GM03348 (cell line): ENCODE measurements around the gene KIAA1549.
A peak's percentile ranks its signal among the peaks of the same experiment; 100 is the strongest.
"Not testable (repeated sequence)": the region's sequence is repeated elsewhere in the genome, so short reads cannot be mapped to it uniquely, and the experiment has no call there.

Experiments
- DNase-seq: peaks from one replicate; pipeline ENCODE4 v3.0.0; 2012; ENCODE audit warnings: low spot score

KIAA1549 gene

DNA sequence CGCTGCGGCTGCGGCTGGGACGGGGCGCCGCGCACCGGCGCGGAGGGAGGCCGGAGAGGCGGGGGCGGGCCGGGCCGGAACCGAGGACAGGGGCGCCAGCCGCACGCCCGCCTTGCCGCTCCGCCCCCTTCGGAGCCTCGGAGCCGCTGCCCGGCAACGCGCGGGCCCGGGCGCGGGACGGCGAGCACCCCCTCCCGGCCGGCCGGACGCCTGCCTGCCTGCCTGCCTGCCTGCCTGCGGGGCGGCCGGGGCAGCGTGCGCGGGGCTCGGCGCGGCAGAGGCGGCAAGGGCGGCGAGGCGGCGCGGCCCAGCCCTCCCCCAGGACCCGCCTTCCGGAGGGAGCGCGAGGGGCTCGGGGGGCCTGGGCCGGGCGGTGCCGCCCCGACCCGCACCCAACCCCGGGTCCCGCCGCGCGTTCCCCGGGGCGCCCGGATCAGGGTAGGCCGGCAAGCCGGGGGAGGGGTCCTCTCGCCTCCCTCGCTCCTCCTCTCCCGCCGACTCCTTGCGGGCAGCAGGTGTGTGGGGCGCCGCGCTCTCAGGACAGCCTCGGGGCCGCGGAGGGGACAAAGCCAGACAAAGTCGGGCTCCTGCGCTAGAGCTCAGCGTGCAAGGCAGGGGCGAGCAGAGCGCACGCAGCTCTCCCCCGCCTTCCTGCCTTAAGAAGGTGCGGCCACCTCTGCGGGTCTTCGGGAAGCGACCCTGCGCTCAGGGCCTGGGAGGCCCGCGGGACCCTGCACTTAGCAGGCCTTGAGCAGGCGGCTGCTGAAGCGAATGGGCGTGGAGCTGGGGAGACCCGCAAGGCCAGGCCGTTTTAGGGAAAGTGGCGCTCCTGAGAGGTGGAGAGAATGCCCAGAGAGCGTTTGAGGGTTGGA is at the start of gene KIAA1549:
Gene KIAA1549, minus strand, starts transcription at position 58 of the 872 bp plus-strand sequence. CDS start 120 bp downstream, outside the sequence.
- DNase-seq: peak; percentile 96

DNA sequence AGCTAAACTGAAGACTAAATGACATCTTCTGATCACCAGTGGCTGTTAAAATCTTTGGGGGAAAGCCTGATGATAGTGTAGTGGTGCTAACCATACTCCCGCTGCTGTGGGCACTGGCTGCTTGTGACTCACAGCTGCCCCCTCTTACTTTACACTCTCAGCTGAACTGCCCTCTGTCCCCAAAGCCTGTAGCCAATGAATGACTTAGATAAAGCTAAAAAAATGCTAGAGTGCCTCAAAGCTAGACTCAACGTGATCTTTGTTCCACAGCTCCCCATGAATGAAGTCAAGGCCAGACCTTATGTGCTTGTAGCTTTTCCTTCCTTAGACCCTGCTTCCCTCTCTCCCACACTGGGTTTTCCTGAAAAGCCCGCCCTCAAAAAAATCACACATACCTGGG is 48.2 kb upstream of the KIAA1549 start:
- no peak for DNase-seq

DNA sequence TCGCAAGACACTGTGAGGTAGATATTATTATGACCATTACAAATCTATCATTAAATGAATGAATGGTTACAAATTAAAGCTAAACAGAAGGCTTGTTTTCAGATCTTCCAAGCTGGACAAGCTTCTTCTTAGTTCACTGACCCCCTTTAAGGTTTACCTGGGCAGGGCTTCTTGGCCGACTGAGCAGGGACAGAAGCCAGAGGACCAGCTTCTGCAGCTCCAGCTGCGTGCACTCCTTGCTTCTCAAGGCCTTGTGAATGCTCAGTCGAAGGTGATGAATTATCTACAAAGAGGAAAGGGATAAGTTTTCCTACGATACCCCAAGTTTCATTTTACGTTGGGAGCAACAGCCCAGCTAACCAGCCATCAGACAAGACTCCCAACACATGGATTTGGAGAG is 45.4 kb upstream of the KIAA1549 start:
- no peak for DNase-seq

DNA sequence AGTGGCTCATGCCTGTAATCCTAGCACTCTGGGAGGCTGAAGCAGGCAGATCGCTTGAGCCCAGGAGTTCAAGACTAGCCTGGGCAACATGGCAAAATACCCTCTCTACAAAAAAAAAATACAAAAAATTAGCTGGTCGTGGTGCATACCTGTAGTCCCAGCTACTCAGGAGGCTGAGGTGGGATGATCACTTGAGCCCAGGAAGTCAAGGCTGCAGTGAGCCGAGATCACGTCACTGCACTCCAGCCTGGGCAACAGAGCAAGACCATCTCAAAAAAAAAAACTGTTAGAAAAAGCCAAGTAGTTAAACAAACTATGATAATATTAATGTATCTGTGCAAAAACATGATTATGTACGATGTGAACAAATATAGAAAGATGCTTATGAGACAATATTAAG is 44.7 kb upstream of the KIAA1549 start:
- not testable (repeated sequence) for DNase-seq

DNA sequence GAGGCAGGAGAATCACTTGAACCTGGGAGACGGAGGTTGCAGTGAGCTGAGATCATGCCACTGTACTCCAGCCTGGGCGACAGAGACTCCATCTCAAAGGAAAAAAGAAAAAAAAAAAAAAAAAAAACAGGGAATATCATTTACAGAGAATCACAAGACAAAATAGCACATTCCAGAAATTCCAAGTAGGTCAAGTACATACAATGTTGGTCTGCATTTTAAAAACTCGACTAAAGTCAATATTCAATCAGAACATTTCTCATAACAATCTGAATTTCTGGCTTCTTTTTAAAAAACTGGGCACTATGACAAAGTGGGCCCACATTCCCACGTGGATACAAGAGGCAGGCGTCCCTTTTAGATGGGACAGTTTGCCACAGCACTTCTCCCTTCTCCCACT is 41.9 kb upstream of the KIAA1549 start:
- peak; percentile 40 for DNase-seq

DNA sequence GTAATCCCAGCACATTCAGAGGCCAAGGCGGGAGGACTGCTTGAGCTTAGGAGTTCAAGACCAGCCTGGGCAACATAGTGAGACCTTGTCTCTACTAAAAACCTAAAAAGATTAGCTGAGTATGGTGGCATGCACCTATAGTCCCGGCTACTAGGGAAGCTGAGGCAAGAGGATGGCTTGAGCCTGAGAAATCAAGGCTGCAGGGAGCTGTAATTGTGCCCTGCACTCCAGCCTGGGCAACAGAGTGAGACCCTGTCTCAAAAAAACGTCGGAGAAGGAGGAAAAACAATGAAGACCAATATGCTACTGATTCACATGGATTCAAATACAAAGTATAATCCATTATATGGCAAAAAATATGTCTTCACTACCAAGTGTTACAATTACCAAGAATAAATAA is 41.1 kb upstream of the KIAA1549 start:
- no peak for DNase-seq

DNA sequence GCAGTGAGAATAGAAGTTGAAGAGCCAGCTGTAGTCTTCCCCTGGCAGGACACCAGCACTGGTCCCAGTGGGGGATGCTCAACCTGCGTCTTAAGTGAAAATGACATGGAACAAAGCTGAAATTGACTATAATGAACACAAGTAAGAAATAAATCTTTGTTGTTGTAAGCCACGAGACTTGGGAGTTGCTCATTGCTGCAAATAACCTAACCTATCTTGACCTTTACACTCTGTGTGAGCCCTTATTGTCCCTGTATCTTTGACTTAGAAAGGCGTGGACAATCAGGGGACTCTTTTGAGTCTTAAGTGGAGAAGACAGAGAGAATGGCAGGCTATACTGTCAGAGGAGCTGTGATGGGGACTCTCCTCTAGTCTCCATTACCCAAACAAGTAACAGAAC is 37.7 kb upstream of the KIAA1549 start:
- DNase-seq: no peak

DNA sequence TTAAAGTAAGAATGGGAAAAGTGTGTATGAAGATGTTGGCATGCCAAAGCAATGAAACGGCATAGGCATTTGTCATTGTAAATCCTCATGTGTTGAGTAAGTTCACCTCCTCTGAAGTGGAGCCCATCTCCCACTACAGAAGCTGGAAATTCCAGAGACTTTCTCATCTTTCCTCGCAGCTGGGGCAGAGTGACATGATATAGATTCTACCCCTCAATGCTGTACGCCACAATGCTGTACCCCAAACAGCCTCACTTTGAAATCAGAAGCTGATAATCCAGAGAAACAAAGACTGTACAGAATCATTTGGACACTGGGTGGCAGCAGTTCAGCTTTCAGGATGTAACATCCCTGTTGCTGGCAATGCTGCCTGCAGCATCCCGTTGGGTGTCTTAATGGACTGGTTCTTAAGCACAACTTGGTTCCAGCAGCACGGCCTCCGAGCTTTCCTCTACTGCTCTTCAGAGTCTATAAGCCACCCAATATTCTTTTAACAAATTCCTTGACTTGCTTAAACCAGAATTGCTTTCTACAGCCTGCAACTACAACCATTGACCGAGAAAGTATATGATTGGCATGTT is 35.8 kb upstream of the KIAA1549 start:
- peak; percentile 88 for DNase-seq

DNA sequence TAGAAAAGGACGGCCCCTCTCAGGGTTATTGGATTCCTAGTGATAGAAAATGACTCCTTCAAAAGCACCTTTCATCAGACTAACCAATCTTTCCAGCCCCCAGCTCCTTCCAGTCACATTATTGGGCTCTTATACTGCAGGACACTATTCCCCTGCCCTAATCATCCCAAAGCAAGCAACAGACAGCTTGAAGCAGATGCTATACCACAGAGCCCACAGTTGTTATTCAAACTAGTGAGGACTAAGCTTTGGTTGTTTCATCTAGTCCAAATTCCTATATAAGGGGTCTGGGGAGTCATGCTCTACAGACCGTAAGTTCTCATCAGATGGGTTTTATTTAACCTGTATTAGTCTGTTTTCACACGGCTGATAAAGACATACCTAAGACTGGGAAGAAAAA is 30.2 kb upstream of the KIAA1549 start:
- DNase-seq: no peak

DNA sequence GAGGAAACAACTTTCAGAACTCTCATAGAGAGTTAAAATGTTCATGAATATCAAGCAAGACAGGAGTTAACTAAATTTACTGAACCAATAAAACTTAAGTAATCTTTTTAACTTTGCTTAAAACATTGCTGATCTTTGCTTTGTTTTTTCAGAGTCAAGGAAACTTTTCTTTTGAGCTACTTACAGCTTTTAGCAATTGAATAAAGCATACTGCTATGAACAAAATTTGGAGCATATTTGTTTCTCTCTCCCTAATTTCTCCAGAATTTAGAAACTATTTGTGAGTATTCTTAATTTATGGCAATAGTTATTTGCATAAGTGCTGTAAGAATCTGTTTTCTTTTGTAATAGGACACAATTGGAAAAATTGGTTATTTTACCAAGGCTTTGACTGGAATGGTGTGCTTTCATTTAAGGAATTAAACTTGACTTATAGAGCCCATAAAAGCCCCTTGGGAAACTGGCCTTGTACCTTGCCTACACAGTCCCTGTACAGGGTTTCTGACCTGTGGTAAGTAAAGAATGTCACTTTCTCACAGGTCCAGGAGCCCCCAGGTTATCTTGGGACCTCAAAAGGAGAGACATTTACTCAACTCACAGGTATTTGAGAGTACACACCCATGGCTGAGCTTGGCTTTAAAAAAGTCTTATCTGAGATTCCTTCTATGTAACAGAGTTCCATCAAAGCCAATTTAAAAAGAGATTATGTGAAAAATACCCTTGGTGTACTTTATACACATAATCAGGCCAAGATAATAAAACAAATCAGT is 23.3 kb upstream of the KIAA1549 start:
- no peak for DNase-seq

DNA sequence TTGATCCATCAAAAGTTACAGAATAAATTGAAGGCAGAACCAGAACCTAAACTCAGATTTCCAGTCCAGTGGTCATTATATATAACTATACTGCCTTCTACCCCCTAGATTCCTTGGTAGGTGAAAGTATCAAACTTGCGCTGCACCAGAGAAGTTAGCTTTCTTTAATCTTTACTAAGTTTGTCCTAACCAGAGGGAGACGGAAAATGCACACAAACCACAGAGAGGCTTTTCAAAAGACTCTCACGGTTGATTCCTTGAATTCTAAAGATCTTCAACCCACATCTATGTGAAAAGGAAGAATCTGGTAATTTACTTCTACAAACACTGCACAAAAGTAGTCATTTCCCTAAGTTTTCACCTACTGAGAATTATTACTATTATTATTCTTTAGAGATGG is 18.2 kb upstream of the KIAA1549 start:
- no peak for DNase-seq

DNA sequence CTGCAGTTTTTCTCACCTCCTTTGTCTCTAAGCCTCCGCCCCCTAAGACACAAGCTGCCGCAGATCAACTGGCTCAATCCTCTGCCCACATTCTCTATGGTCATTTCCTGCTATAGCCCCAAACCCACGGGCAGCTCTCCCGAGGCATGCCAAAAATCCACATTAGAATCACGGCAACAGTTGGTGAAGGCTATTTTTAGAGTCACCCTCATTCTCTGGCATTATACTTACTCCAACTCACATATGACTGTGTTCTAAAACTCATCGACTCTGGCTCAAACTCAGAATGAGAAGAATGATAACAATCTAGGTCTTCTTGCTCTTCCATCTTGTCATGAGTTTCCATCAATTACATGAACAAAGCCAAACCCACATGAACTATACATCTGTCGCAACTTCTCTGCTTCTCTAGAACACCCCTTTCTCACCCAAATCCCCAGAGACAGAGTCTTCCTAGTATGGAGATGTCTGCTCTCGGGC is 10.9 kb upstream of the KIAA1549 start:
- peak; percentile 84 for DNase-seq

DNA sequence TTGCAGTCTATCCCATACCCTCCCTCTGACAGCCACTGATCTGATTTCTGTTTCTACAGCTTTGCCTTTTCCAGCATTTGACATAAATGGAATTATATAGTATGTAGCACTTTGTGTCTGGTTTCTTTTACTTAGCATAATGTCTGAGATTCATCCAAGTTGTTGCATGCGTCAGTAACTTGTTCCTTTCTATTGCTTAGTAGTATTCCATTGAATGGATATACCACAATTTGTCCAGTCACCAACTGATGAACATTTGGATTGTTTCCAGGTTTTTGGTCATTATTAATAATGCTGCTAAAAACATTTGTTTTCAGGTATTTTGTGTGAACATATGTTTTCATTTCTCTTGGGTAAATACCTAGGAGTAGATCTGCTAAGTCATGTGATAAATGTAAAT is 6.5 kb upstream of the KIAA1549 start:
- DNase-seq: no peak

DNA sequence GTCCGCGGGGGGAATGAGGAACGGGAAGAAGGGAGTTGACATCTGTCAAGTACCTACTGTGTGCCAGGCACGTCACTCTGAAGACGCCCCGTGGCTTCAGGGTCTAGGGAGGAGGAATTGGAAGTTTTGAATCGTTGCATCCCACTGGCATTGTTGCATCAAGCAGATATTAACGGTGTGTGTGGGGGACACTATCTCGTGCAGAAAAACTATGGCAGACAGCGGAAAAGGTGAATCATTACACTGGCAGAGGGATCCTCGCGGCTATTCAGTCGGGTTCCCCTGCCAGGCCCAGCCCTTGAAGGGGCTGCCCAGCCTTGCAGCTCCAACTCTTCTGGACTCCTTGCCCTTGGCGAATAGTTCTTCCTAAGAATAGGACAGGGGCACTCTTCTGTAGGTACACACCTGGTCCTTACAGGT is 1.0 kb upstream of the KIAA1549 start:
- no peak for DNase-seq

DNA sequence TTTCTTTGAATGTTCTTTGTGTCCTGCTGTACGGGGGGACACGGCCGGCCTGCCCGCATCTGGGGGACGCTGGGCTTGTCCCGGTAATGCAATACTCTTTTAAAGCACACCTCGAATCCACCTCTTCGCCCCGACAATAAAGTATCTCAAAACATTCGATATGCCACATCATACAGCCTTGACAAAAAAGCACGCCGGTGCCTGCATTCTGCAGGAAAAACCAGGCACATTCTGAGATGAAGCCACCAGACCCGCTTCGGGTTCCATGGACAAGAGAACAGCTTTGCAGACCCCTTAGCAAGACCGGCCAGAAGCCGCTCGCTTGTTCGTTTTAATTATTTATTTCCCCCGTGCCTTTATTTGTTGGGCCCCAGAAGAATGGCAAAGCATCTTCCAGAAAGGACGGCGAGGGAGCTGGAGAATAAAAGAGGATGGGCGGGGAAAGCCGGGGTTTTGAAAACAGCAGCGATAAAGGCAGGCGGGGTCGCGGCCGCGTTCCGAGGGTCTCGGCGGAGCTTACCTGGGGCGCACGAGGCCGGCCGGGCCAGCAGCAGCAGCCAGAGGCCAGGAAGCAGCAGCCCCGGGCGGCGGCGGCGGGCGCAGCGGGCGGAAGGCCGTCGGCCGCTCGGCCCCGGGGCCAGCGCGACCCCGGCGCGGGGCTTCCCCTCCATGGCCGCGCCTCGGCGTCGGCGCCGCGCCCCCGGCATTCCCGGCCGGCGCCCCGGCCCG is 462 bp downstream of the KIAA1549 start:
- DNase-seq: no peak

DNA sequence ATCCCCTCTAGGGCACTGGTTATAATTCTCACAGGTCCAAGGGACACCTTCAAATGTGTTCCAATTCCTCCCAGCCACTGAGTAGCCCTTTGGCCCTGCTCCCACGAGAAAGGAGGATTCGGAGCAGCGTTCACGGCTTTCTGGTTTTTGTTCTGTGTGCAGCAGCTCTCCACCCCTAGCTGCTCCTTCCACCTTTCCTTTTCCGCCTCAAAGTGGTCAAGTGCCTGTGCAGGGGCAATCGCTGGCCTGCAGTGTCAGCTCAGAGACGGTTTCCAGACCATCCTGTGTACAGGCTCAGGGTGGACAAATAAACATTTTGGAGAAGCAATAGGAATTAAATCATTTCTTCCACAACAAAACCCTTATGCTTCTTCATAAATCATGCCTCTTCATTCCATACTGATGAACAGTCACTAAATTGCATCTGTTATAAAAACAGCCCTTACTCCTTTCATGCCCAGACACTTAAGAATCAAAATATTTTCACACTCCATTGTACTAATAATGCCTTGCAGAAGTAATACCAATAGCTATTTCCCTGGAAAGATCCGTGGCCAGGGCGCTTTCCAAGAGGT is 1.1 kb downstream of the KIAA1549 start:
- peak; percentile 27 for DNase-seq

DNA sequence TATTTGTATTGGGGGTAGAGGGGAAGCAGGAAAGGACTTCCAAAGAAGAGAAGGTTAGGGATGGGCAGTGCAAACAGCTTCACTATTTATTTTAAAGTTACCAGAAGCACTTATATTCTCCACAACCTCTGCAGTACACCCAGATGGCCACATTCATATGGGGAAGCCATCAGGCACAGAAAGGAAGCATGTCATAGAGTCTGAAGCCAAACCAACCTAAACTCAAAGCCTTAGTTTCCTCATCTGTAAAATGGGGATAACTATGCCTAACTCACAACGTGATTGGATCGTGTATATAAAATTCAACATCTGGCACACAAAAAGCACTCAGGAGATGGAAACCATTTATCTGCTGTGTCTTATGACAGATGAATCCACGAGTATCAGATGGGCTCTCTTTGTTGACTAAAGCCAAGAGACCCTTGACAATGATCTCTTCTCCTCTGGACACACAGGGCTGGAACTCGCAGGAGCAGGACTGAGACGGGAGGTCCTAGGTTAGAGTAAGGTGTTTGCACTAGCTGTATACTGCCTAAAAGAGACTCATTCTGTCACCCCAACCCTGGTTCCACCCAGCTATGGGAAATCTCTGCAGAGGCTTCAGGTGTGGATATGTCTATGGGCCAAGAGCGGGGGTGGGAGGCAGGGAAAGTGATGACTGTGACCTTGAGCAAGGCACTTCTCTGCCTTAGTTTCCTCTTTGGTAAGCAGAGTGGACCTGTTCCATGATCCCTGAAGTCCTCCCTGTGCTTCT is 1.8 kb downstream of the KIAA1549 start:
- DNase-seq: peak; percentile 24

DNA sequence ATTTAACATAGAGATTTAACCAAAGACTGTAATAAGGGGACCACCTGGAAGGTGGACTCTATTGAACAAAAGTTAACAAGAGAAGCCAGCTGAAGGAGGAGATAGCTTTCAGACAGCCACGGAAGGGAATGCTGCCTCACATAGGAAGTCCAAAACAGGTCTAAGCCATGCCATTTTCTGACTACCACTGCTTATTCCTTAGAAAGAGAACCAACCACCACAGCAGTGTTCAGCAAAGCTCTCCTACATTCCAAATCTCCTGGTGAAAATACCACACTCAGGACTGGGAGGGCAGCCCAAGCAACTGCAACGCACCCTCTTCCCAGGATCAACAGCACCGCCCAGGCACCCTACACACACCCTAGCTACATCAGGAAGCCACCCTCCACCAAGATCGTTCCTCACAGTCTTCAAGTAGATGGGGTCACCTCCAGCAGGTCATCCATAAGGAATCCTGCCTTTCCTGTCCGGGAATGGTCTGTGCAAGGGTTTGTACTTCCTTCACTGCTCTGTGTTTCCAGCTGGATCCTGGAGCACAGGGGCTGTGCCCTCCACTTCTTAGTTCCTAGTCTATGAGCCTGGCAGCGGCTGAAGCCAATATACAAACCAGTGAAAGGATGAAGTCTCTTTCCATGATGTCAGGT is 2.5 kb downstream of the KIAA1549 start:
- DNase-seq: no peak

DNA sequence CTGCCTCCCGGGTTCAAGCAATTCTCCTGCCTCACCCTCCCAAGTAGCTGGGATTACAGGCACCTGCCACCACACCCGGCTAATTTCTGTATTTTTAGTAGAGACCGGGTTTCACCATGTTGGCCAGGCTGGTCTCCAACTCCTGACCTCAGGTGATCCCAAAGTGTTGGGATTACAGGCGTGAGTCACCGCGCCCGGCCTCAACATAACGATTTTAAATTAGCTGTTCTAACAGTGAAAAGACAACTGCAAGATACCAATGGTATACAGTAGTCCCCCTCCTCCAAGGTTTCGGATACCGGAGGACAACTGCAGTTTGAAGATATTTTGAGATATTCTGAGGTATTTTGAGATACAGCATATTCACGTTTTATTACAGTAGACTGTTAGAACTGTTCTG is 5.0 kb downstream of the KIAA1549 start:
- not testable (repeated sequence) for DNase-seq

DNA sequence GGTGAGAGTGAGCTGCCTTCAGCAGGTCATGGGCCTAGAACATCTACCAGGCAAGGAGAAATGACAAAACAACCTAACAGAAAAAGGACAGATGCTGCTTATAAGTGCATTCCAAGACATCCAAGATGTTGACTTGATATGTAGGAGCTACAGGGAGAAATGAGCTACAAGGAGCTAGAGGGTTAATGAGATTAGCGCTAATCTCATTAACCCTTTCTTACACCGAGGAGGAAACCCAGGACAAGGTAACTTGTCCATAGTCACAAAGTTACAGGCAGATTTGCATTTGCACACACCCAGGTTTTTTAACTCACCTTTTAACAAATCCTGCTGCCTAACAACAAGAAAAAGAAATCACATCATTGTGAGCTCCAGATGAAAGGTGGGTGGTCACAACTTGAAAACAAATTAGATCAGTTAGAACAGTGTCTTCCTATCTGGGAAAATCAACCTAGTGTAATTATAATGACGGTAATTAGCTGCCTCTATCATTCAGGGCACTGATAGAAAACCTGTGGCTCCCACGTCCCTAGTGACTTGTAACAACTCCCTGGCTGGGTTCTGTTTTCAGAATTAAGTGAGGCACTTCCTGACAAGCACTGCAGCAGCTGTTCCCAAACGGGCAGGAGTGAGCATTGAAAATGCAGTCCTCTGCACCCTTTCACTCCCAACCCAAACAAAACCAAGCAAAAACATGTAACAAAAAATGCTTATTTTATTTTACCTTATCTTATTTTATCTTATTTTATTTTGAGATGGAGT is 5.7 kb downstream of the KIAA1549 start:
- no peak for DNase-seq
